Breast epithelium (tissue), 3 donors: Measurements from ENCODE around the gene CT47C1.

ENCODE experiments used
- POLR2A ChIP-seq: fragments of 450-650 bp; IDR thresholded peaks from one replicate; pipeline ENCODE4 v1.6.1; 2016; ENCODE audit warnings: antibody characterized with exemption, mild to moderate bottlenecking, moderate library complexity
- POLR2AphosphoS5 ChIP-seq, 3 donors: sonication (generic); formaldehyde crosslinking; IDR thresholded peaks; one replicate each; pipeline ENCODE4 v1.6.1; 2017; ENCODE audit warnings: antibody characterized with exemption in 3 of 3
- TF ChIP-seq, protein P1 (sequence below), 3 donors: fragments of 450-650 bp; IDR thresholded peaks; one replicate each; pipeline ENCODE4 v1.5.1; 2016 to 2017; ENCODE audit warnings: antibody characterized with exemption in 3 of 3, mild to moderate bottlenecking in 3 of 3, moderate library complexity in 3 of 3

DNA sequence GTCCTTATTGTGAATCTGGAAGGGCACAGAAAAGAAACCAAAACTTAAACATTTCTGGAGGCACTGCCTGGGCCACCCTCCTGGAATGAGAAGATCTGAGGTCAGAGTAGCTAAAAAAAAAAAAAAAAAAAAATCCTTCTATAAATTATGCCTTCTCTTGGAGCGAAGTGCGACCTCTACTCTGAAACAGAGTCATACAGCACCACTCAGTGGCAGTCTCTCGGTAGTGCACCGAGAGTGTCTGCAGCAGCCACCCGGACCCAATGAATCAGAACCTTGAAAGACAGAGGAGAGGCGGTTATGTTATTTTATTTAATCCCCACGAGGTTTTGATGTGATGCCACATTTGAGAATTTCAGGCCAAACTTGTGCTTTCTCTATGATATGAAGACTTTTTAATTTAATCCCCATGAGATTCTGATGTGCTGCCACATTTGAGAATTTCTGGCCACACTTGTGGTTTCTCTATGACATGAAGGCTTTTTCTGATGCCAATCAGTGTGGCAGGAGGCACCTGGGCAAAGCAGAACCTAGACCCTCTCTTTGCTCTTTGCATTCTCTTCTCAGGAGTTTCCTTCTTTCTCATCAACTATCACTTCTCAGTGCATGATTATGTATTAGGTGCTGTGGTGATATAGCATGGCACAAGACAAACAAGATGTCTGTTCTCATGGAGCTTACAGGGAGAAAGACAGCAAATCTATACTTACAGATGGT lies 5.6 kb upstream of the CT47C1 start:
- TF ChIP-seq, protein P1, sequence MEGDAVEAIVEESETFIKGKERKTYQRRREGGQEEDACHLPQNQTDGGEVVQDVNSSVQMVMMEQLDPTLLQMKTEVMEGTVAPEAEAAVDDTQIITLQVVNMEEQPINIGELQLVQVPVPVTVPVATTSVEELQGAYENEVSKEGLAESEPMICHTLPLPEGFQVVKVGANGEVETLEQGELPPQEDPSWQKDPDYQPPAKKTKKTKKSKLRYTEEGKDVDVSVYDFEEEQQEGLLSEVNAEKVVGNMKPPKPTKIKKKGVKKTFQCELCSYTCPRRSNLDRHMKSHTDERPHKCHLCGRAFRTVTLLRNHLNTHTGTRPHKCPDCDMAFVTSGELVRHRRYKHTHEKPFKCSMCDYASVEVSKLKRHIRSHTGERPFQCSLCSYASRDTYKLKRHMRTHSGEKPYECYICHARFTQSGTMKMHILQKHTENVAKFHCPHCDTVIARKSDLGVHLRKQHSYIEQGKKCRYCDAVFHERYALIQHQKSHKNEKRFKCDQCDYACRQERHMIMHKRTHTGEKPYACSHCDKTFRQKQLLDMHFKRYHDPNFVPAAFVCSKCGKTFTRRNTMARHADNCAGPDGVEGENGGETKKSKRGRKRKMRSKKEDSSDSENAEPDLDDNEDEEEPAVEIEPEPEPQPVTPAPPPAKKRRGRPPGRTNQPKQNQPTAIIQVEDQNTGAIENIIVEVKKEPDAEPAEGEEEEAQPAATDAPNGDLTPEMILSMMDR (IDR thresholded peaks at IDR 0.05) = peak in 2 of 3 donors; percentile 42 to 48
- TF ChIP-seq POLR2A (no peak), POLR2AphosphoS5 (IDR thresholded peaks at IDR 0.05) (no peak)
